A673 (cell line): Measurements from ENCODE around the gene SHISA8.

Source experiments
- CTCF ChIP-seq: fragments of 300-800, 200-600 bp; sonication (generic); conservative IDR thresholded peaks from 2 replicates; pipeline ENCODE4 v1.5.1; 2017; ENCODE audit warnings: low read depth, mild to moderate bottlenecking, antibody characterized with exemption, low read length, moderate library complexity, mixed read lengths
- EZH2 ChIP-seq: fragments of 200-600 bp; sonication (generic); IDR thresholded peaks from 2 replicates; pipeline ENCODE4 v1.6.1; 2017; ENCODE audit warnings: borderline replicate concordance, low read depth, mild to moderate bottlenecking, mixed read lengths, antibody characterized with exemption, low read length; ENCODE audit not compliant: poor library complexity, severe bottlenecking

DNA sequence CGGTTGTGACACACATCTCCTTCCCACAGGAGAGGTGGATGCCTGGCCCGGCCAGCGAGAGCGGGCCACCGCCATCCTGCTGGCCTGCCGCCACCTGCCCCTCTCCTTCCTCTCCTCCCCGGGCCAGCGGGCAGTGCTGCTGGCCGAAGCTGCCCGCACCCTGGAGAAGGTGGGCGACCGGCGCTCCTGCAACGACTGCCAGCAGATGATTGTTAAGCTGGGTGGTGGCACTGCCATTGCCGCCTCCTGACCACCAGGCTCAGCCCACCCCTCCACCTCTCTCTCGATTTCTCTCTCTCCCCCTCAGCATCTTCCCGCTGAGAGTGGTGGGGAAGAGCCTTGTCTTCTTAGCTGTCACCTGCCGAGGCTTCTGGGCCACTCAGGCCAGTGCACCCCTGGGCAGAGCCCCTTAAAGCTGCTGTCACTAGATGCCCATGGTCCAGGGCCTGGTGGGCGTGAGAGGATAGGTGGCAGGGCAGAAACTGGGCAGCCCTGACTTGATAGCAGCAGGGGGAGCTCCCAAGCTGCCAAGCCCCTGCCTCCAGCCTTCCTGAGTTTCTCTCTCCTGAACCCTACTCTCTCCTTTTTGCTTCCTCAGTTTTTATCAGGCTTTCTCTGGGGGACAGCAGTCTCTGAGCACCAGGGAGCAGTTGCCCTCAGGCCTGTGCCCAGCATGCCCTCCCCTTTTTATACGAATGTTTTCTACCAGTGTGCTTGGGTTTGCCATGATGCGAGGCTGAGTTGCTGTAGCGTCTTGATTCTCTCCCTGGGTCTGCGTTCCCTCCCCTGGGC, 9.3 kb downstream of the SHISA8 start:
- TF ChIP-seq CTCF, result no peak
- no peak for TF ChIP-seq EZH2
